Measurements from ENCODE around the gene PRDM5. TPM values are rescaled to one million over a fixed set of nuclear protein-coding genes. Genes with fewer than 3 reads are reported as not detected.

The PRDM5 gene
- total RNA-seq, 1 experiment from 2014 or later, result 11.4 TPM

- DNase-seq (ENCODE audit: low read depth), result no peak
Measured at GRCh38 chr4:120856294-120856693, 66.2 kb downstream of the PRDM5 start.

DNA sequence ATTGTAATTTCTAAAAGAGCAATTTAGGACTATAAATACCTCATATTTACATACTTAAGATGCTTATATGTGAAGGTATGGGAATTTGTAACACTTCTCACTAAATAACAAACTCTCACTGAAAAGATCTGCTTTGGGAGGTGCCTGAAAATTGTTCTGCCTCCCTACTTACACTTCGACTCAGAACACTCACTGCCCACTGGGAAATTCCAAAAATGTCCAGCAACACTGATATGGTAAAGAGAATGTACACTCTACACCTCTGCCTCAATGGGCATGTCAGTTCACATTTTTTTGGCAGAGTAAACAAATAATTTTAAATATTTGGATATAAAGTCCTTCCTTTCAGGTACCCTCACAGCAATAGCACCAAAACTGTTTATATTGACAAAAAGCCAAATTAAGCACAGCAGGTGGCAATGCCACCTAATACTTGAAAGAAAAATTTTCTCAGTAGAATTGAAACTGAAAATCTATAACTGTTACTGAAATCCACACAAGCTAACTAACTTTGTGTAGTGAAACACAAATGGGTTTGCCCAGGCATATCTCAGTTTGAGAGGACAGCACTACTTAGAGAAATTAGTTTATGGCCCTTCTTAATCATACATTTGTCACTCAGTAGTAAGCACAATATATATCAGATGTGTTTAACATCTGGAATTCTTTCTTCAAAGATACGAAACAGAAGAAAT, 67.1 kb downstream of the PRDM5 start:
- DNase-seq (ENCODE audit: low read depth), result no peak

GRCh38 chr4:120853161-120853935, 69.2 kb downstream of the PRDM5 start:
- DNase-seq (ENCODE audit: low read depth), result no peak

GRCh38 chr4:120850018-120850599, 72.4 kb downstream of the PRDM5 start:
- DNase-seq (ENCODE audit: low read depth), result peak; percentile 2

- no peak for DNase-seq (ENCODE audit: low read depth)
Measured at GRCh38 chr4:120847019-120847582, 75.4 kb downstream of the PRDM5 start.

- DNase-seq (ENCODE audit: low read depth), result no peak
Measured at GRCh38 chr4:120844528-120844921, 78.0 kb downstream of the PRDM5 start.

DNA sequence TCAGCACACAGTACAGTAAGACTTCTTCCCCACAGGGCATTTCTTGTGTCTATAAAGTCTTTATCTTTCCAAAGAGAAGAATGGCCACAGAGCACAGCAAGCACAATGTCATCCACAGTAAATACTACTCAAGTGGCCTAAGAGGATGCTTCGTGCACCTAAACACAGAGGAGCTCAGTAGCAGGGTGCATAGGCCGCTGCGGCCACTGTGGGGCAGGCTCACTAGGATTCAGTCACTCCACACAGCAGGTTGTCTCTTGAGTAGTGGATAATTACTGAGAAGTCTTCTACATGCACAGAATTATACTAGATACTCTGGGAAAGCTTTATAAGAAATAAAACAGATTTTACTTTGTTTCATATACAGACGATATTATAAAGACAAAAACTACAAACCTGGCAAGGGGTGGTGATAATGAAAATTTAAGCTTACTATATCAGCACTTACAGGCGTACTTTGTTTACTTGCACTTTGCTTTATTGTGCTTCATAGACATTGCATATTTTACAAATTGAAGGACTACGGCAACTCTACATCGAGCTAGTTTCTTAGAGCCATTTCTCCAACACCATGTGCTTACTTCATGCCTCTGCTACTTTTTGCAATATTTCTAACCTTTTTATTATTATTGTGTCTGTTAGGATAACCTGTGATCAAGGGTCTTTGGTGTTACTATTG, 78.5 kb downstream of the PRDM5 start:
- no peak for DNase-seq (ENCODE audit: low read depth)

GRCh38 chr4:120842031-120842430, 80.5 kb downstream of the PRDM5 start:
- no peak for DNase-seq (ENCODE audit: low read depth)

- no peak for DNase-seq (ENCODE audit: low read depth)
Measured at GRCh38 chr4:120841580-120841979, 80.9 kb downstream of the PRDM5 start.

DNA sequence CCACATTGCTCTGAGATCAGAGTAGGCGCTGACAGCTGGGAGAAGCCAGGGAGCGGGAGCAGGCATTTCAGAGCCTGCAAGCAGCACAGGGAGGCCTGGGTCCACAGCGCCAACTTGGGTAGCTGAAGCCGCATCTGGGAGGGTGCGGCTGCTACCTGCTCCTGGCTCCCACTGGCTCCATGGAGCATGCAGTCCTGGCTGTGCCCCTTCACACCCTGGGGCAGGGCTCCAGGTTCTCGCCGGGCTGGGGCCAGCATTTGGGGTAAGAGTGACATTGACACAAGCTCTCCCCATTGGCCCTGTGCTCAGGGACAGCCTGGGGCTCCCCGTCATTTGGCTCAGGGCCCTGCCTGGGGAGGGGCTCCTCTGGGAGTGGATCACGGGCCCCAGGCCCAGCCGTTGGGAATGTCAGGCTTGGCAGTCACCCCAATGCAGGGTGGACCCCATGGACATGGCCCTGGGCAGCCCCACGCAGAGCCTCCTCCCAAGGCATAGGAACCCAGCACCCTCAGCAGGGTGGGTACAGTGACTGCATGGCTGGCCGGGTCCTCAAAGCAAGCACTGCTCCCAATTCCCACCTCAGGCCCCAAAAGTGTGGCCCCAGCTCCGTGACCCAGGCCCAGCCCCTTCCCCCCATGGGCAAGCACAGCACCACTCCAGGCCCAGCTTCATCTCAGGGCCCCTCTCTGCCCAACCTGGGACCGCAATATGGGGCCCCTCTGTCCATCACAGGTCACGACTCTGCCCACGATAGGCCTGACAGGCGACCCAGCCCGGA, 82.4 kb downstream of the PRDM5 start:
- no peak for DNase-seq (ENCODE audit: low read depth)

GRCh38 chr4:120839334-120839973, 83.1 kb downstream of the PRDM5 start:
- DNase-seq (ENCODE audit: low read depth), result no peak

DNA sequence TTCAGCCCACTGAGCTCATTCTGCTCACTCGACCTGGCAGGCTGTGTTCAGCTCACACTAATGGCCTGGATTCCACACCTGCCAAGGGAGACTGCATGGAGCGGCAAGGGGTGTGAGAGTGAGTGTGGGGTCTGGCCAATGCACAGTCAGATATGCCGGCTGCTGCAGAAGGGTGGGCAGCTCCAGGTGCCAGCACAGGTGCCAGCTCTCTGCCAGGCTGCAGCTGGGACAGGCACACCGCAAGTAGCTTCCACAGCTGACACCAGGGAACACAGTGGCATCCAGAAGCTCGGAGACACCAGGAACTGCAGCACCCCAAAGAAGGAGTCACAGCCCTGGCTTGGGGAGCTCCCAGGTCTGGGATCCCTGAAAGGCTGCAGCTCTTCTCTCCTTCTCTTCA, 83.7 kb downstream of the PRDM5 start:
- DNase-seq (ENCODE audit: low read depth), result no peak

GRCh38 chr4:120837656-120838055, 84.9 kb downstream of the PRDM5 start:
- DNase-seq (ENCODE audit: low read depth), result no peak

- DNase-seq (ENCODE audit: low read depth), result no peak
Measured at GRCh38 chr4:120835342-120835741, 87.2 kb downstream of the PRDM5 start.

DNA sequence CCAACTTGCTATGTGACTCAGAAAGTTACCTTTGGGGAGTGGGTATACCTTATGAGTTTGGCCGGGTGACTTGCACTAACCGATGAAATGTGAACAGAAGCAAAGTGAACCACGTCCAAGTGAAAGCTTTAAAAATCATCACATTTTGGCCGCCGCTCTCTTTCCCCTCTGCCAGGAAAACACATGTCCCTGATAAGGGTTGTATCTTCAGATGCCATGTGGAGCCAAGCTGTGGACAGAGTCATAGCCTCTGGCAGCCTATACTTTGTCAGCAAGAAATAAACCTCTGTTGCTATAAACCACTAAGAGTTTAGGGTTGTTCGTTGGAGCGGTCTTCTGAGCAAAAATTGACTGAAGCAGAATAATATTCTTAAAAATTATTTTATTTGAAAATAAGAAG, 92.3 kb downstream of the PRDM5 start:
- no peak for DNase-seq (ENCODE audit: low read depth)

DNA sequence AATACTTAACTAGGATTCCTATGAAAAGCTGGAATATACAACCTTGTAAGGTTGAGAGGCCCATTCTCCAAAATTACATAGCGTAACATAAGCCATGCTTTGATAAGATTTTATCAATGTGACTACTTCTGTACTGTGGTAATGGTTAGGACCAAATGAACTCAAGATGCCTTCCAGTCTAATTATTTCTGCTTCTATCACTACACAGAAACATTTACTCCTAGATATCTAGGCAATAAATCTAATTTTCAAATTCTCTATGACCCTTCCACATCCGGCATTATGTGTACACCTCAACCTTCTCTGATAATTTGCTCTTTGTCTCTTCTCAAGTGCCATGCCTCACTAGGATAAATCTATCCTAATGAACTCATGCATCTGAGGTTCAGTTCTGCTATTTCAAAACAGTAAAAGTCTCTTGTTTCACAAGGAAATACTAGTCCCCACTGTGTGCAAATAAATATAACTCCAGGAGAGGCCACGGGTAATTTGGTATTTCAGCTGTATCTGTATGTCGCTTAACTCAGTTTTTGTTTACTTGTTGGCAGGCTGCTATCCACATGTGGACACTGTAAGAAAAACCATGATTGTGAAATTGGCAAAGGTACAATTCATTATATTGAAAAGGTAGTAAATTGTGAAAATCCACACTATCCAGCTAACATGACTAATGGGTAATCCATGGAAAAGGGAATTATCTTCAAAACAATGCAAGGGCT, 93.3 kb downstream of the PRDM5 start:
- no peak for DNase-seq (ENCODE audit: low read depth)

GRCh38 chr4:120826853-120827252, 95.7 kb downstream of the PRDM5 start:
- DNase-seq (ENCODE audit: low read depth), result no peak

GRCh38 chr4:120826449-120826848, 96.1 kb downstream of the PRDM5 start:
- no peak for DNase-seq (ENCODE audit: low read depth)

DNA sequence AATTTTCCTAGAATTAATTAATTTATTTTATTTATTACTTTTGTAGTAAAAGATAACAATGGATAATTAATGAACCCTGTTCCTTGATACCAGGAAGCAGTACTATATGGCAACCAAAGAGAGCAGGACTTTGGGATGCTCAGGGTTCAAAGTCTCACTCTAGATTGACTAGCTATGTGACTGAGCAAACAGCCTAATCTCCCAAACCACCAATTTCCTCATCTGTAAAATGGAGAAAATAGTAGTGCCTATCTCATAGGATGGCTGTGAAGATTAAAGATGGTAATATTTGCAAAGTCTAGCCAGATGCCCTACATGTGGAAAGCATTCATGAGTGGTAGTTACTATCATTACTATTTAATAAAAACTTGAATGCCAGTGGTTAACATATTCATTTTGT, 97.6 kb downstream of the PRDM5 start:
- DNase-seq (ENCODE audit: low read depth), result no peak

GRCh38 chr4:120821977-120822376, 100.5 kb downstream of the PRDM5 start:
- DNase-seq (ENCODE audit: low read depth), result no peak
